HepG2 (cell line): Measurements from ENCODE around the gene ANKRD44. TPM values are rescaled to one million over a fixed set of nuclear protein-coding genes. Genes with fewer than 3 reads are reported as not detected.

Experiments
- ATAC-seq: fragments of 200-7000 bp; cut with Tn5 transposase; 3 replicates; pipeline ENCODE4 v1.9.1; 2020; ENCODE audit warnings: mild to moderate bottlenecking, moderate library complexity
- BruUV-seq: library from RNA; stranded (reverse); fragments of 400-500 nt; replicated peaks from 2 replicates; lab custom pipeline; 2021; lab: Mats Ljungman, UMichigan
- CTCF ChIA-PET: fragments of 300-600 bp; formaldehyde crosslinking; extraction: SDS; loops from one replicate; lab custom pipeline; 2021; ENCODE audit warnings: low total read pairs, inconsistent platforms, low intra/inter-chr PET ratio; lab: Yijun Ruan, JAX
- POLR2A ChIA-PET: fragments of 350-600 bp; sonication (Branson Sonifier 250); formaldehyde crosslinking; loops from one replicate; lab custom pipeline; 2020; ENCODE audit warnings: antibody characterized with exemption, inconsistent platforms; lab: Yijun Ruan, JAX
- DNase-seq: peaks from one replicate; pipeline ENCODE4 v3.0.0-alpha.2; 2015; ENCODE audit warnings: low spot score
- FAIRE-seq: peaks from 3 replicates; lab custom pipeline; 2011; peaks lifted over from hg19 to GRCh38; lab: Jason Lieb, UNC
- H2AFZ ChIP-seq: one replicate; pipeline ENCODE4 v1.6.1; 2011; ENCODE audit warnings: low read length, inconsistent platforms
- H3K27ac ChIP-seq: fragments of 300-600 bp; 3 replicates; pipeline ENCODE4 v1.8.0; 2011; ENCODE audit warnings: mixed run types, mild to moderate bottlenecking, mixed read lengths, low read length, inconsistent platforms; ENCODE audit not compliant: insufficient read depth; ENCODE audit errors: extremely low read length
- H3K27me3 ChIP-seq, 2 experiments: fragments of 200-600 bp in 1 of 2; 2 replicates in 1 of 2; 3 replicates in 1 of 2; pipeline versions ENCODE4 v1.6.0 to v1.8.0; 2011; ENCODE audit warnings: low read length in 2 of 2, mild to moderate bottlenecking in 2 of 2, moderate library complexity in 2 of 2, inconsistent platforms in 1 of 2; ENCODE audit not compliant: insufficient read depth in 2 of 2, control insufficient read depth in 1 of 2
- H3K36me3 ChIP-seq, 2 experiments: fragments of 200-600 bp in 1 of 2; replicated peaks in 1 of 2; 2 replicates in 1 of 2; 3 replicates in 1 of 2; pipeline versions ENCODE4 v1.5.1 to v1.8.0; 2011; ENCODE audit warnings: low read length in 2 of 2, inconsistent platforms in 1 of 2; ENCODE audit not compliant: insufficient read depth in 2 of 2, control insufficient read depth in 1 of 2
- H3K4me1 ChIP-seq: 2 replicates; pipeline ENCODE4 v1.5.1; 2012; ENCODE audit warnings: low read length, inconsistent platforms; ENCODE audit not compliant: insufficient read depth
- H3K4me2 ChIP-seq: 2 replicates; pipeline ENCODE4 v1.6.0; 2011; ENCODE audit warnings: low read depth, low read length, inconsistent platforms
- H3K4me3 ChIP-seq, 3 experiments: fragments of 200-600 bp in 1 of 3; sonication (generic), shearing (Covaris generic) in 1 of 3; replicated peaks in 1 of 3; 2 replicates each; pipeline ENCODE4 v1.5.1; 2011 to 2016; ENCODE audit warnings: low read length in 3 of 3, inconsistent platforms in 2 of 3, low read depth in 2 of 3, mild to moderate bottlenecking in 2 of 3, control low read depth in 1 of 3, mixed read lengths in 1 of 3; ENCODE audit not compliant: insufficient read depth in 1 of 3
- H3K79me2 ChIP-seq: one replicate; pipeline ENCODE4 v1.6.1; 2011; ENCODE audit warnings: low read length, inconsistent platforms; ENCODE audit not compliant: insufficient read depth
- H3K9ac ChIP-seq: 2 replicates; pipeline ENCODE4 v1.6.0; 2011; ENCODE audit warnings: mild to moderate bottlenecking, low read depth, low read length, inconsistent platforms; ENCODE audit not compliant: insufficient read depth
- H3K9me3 ChIP-seq: 2 replicates; pipeline ENCODE4 v1.5.1; 2012; ENCODE audit warnings: mild to moderate bottlenecking, low read length
- H4K20me1 ChIP-seq: 2 replicates; pipeline ENCODE4 v1.6.0; 2011; ENCODE audit warnings: inconsistent platforms, mild to moderate bottlenecking, low read length, moderate library complexity; ENCODE audit not compliant: insufficient read depth
- ATF4 ChIP-seq, 2 experiments: fragments of 450-650 bp in 1 of 2; sonication (generic) in 1 of 2; formaldehyde crosslinking; IDR thresholded peaks; 2 replicates each; pipeline versions ENCODE4 v1.5.0 to v1.8.0; 2020 to 2022; ENCODE audit warnings: mild to moderate bottlenecking in 1 of 2, missing genetic modification reagents in 1 of 2
- BHLHE40 ChIP-seq: IDR thresholded peaks from 2 replicates; pipeline ENCODE4 v1.6.1; 2011; ENCODE audit warnings: low read length, improper control_type of control experiment
- CCDC6 ChIP-seq: sonication (generic); formaldehyde crosslinking; IDR thresholded peaks from 2 replicates; pipeline ENCODE4 v1.8.1; 2022; ENCODE audit warnings: mild to moderate bottlenecking, missing genetic modification reagents, moderate library complexity
- DNMT1 ChIP-seq: sonication (generic); formaldehyde crosslinking; IDR thresholded peaks from 2 replicates; pipeline ENCODE4 v1.5.1; 2020; ENCODE audit warnings: mild to moderate bottlenecking, missing genetic modification reagents
- ELF3 ChIP-seq: IDR thresholded peaks from 2 replicates; pipeline ENCODE4 v1.6.1; 2016; ENCODE audit warnings: missing genetic modification reagents, missing compliant biosample characterization
- FOSL1 ChIP-seq: sonication (generic); formaldehyde crosslinking; IDR thresholded peaks from 2 replicates; pipeline ENCODE4 v1.9.0; 2021; ENCODE audit warnings: missing genetic modification reagents, borderline replicate concordance
- GLI4 ChIP-seq: sonication (generic); formaldehyde crosslinking; IDR thresholded peaks from 2 replicates; pipeline ENCODE4 v1.5.1; 2020; ENCODE audit warnings: missing genetic modification reagents, mild to moderate bottlenecking, moderate library complexity, borderline replicate concordance
- HCFC1 ChIP-seq: fragments of 150-350 bp; IDR thresholded peaks from 2 replicates; pipeline ENCODE4 v1.6.1; 2014; ENCODE audit warnings: low read depth, low read length
- HIC2 ChIP-seq: sonication (generic); formaldehyde crosslinking; IDR thresholded peaks from 2 replicates; pipeline ENCODE4 v1.9.0; 2022; ENCODE audit warnings: low read depth, missing genetic modification reagents
- NFE2L1 ChIP-seq: sonication (generic); formaldehyde crosslinking; IDR thresholded peaks from 2 replicates; pipeline ENCODE4 v1.4.0; 2020; ENCODE audit warnings: missing genetic modification reagents, mild to moderate bottlenecking, borderline replicate concordance
- SOX6 ChIP-seq, 2 experiments: fragments of 450-650 bp in 1 of 2; sonication (generic) in 1 of 2; formaldehyde crosslinking in 1 of 2; IDR thresholded peaks; 2 replicates each; pipeline versions ENCODE4 v1.4.0 to v1.6.1; 2017 to 2020; ENCODE audit warnings: antibody characterized with exemption in 1 of 2, mild to moderate bottlenecking in 1 of 2, missing genetic modification reagents in 1 of 2
- TBL1XR1 ChIP-seq: fragments of 150-350 bp; IDR thresholded peaks from 2 replicates; pipeline ENCODE4 v1.6.1; 2014; ENCODE audit warnings: borderline replicate concordance, low read length; ENCODE audit not compliant: partially characterized antibody
- ZBTB14 ChIP-seq: sonication (generic); formaldehyde crosslinking; IDR thresholded peaks from 2 replicates; pipeline ENCODE4 v1.4.0; 2020; ENCODE audit warnings: missing genetic modification reagents
- ZNF30 ChIP-seq: sonication (generic); formaldehyde crosslinking; IDR thresholded peaks from 2 replicates; pipeline ENCODE4 v1.5.0; 2020; ENCODE audit warnings: mild to moderate bottlenecking, missing genetic modification reagents
- ZNF512B ChIP-seq: sonication (generic); formaldehyde crosslinking; IDR thresholded peaks from 2 replicates; pipeline ENCODE4 v1.5.1; 2020; ENCODE audit warnings: missing genetic modification reagents, mild to moderate bottlenecking, borderline replicate concordance
- ZNF530 ChIP-seq: sonication (generic); formaldehyde crosslinking; IDR thresholded peaks from 2 replicates; pipeline ENCODE4 v1.5.0; 2020; ENCODE audit warnings: low read depth, mild to moderate bottlenecking, missing genetic modification reagents
- ZNF772 ChIP-seq: sonication (generic); formaldehyde crosslinking; IDR thresholded peaks from 2 replicates; pipeline ENCODE4 v1.5.0; 2020; ENCODE audit warnings: mild to moderate bottlenecking, missing genetic modification reagents
- WGBS: methylation state at CpG from one replicate; pipeline ENCODE4 v1.1.6; 2017; ENCODE audit warnings: low lambda C conversion rate; 5-methylcytosine and 5-hydroxymethylcytosine counted together
- in situ Hi-C: cut with HindIII; loops from 2 replicates; pipeline ENCODE4 v1.10.0; 2017; ENCODE audit warnings: low pct_unique_long_range_greater_than_20kb; ENCODE audit not compliant: extremely low pct_ligation_motif_present
- intact Hi-C: fragments of 100-400 bp; cut with micrococcal nuclease; formaldehyde crosslinking; loops from one replicate; pipeline ENCODE4 v1.10.0; 2022; ENCODE audit not compliant: unreplicated experiment
- polyA plus RNA-seq, 8 experiments: library from polyadenylated mRNA; depleted of rRNA in 3 of 8; stranded (reverse) in 7 of 8; unstranded in 1 of 8; fragments of >200 nt; fragmentation: Illumina TruSeq in 4 of 8; extraction: Trizol in 4 of 8; gene quantifications; 2 replicates each; pipeline versions ENCODE4 v1.2.1 to v1.2.3, GENCODE V29; 2011 to 2016; ENCODE audit warnings: low read depth in 4 of 8, missing spikeins in 1 of 8, mixed read lengths in 1 of 8; ENCODE audit not compliant: insufficient read depth in 1 of 8
- total RNA-seq, 5 experiments: library from RNA; depleted of rRNA; stranded (reverse); fragments of >200 nt; fragmentation: Illumina TruSeq; extraction: Trizol; gene quantifications; 2 replicates each; pipeline ENCODE4 v1.2.3, GENCODE V29; 2016; ENCODE audit warnings: low read depth in 1 of 5

The ANKRD44 gene
- total and polyA plus RNA-seq, 2 of the 13 experiments (the other 11 are each of a cell fraction or from before 2014, with no cell fraction given): 0.04 to 0.11 TPM

GRCh38 chr2:196955036-196955435 is 355.5 kb downstream of the ANKRD44 start (continued):
- TF ChIP-seq ATF4 (CRISPR knock-in tag; IDR thresholded peaks at IDR 0.05) (no peak), DNMT1 (CRISPR knock-in tag) (no peak), HIC2 (CRISPR knock-in tag) (no peak), BHLHE40 (no peak), ZNF772 (CRISPR knock-in tag) (no peak)

- ATAC-seq: no peak
- TF ChIP-seq ZNF512B (CRISPR knock-in tag): no peak
- no peak for TF ChIP-seq SOX6 (IDR thresholded peaks at IDR 0.05)
- TF ChIP-seq SOX6 (CRISPR knock-in tag; IDR thresholded peaks at IDR 0.05): no peak
- no peak for TF ChIP-seq CCDC6 (CRISPR knock-in tag)
- no peak for TF ChIP-seq GLI4 (CRISPR knock-in tag)
- no peak for TF ChIP-seq NFE2L1 (CRISPR knock-in tag)
- TF ChIP-seq HCFC1: no peak
- no peak for TF ChIP-seq FOSL1
- no peak for TF ChIP-seq ZNF530
- TF ChIP-seq ZBTB14: no peak
- no peak for TF ChIP-seq TBL1XR1
- TF ChIP-seq ZNF30: no peak
- no peak for TF ChIP-seq ELF3 (CRISPR knock-in tag)
These were observed 356.6 kb downstream of the ANKRD44 start for GRCh38 chr2:196954001-196954400.

More at GRCh38 chr2:196954001-196954400, 356.6 kb downstream of the ANKRD44 start:
- Histone ChIP-seq H3K4me3 (no peak overlapping the region), H2AFZ (no peak overlapping the region), H3K4me1 (no peaks in the 10 kb centered on the region), H4K20me1 (no peaks in the 10 kb centered on the region), H3K27me3 (no peaks in the 10 kb centered on the region; a peak in 1 of 5 replicates), H3K79me2 (no peaks in the 10 kb centered on the region), H3K9ac (no peak overlapping the region), H3K27ac (no peak overlapping the region), H3K9me3 (no peaks in the 10 kb centered on the region), H3K36me3 (no peaks in the 10 kb centered on the region), H3K4me2 (no peak overlapping the region)
- no peak for DNase-seq
- ChIA-PET POLR2A (no interaction called here), CTCF (no interaction called here)
- WGBS: 32% methylated on average over 5 of the region's 5 CpGs
- no TSS peak for BruUV-seq
- no peak for FAIRE-seq
- intact Hi-C loops: no loop called here
- in situ Hi-C loops: no loop called here
